H1 (cell line): Measurements from ENCODE around the gene SMIM5. TPM values are rescaled to one million over a fixed set of nuclear protein-coding genes. Genes with fewer than 3 reads are reported as not detected.

Source experiments
- ASH2L ChIP-seq: fragments of 200-600, 300-600 bp; sonication (generic); IDR thresholded peaks from one replicate; pipeline ENCODE4 v1.7.1; 2017; ENCODE audit warnings: low read length
- BACH1 ChIP-seq: IDR thresholded peaks from 2 replicates; pipeline ENCODE4 v1.6.1; 2012; ENCODE audit warnings: low read length, improper control_type of control experiment
- CBX5 ChIP-seq: fragments of 300-800, 300-1000 bp; sonication (generic); IDR thresholded peaks from 2 replicates; pipeline ENCODE4 v1.7.1; 2016; ENCODE audit warnings: antibody characterized with exemption, low read length, low read depth
- FOSL1 ChIP-seq: IDR thresholded peaks from 2 replicates; pipeline ENCODE4 v1.6.1; 2011; ENCODE audit warnings: mild to moderate bottlenecking, low read depth, low read length, moderate library complexity; ENCODE audit not compliant: insufficient read depth
- MAFK ChIP-seq: IDR thresholded peaks from 2 replicates; pipeline ENCODE4 v1.6.1; 2012; ENCODE audit warnings: low read depth, mild to moderate bottlenecking, improper control_type of control experiment, low read length
- RAD21 ChIP-seq, 2 experiments: IDR thresholded peaks in 1 of 2; conservative IDR thresholded peaks in 1 of 2; 2 replicates each; pipeline ENCODE4 v1.6.1; 2011; ENCODE audit warnings: low read depth in 2 of 2, low read length in 2 of 2, improper control_type of control experiment in 1 of 2, inconsistent platforms in 1 of 2, mild to moderate bottlenecking in 1 of 2, moderate library complexity in 1 of 2
- RXRA ChIP-seq: IDR thresholded peaks from 2 replicates; pipeline ENCODE4 v1.6.1; 2011; ENCODE audit warnings: low read depth, mild to moderate bottlenecking, low read length, moderate library complexity; ENCODE audit not compliant: insufficient read depth
- SP2 ChIP-seq: IDR thresholded peaks from 2 replicates; pipeline ENCODE4 v1.6.1; 2012; ENCODE audit warnings: mild to moderate bottlenecking, low read length, inconsistent platforms
- polyA plus RNA-seq, 7 experiments: library from polyadenylated mRNA; depleted of rRNA in 3 of 7; stranded (reverse) in 5 of 7; unstranded in 2 of 7; fragments of >200 nt in 5 of 7; fragments of 200-250 nt in 2 of 7; gene quantifications; 1 replicate in 5 of 7; 2 replicates in 1 of 7; 4 replicates in 1 of 7; pipeline versions ENCODE4 v1.2.1 to v1.2.3, GENCODE V29; 2011 to 2013; ENCODE audit warnings: missing spikeins in 2 of 7, mixed read lengths in 2 of 7
- total RNA-seq: library from RNA; stranded (reverse); fragmentation: NEBNext Ultra II Directional; extraction: Animal tissue kit (Norgen Biotek cat#: 25700); gene quantifications from 2 replicates; pipeline ENCODE4 v1.2.1, GENCODE V29; 2021
- TF ChIP-seq, protein P1 (sequence below): fragments of 300-600 bp; sonication (generic); IDR thresholded peaks from 2 replicates; pipeline ENCODE4 v1.7.1; 2012; ENCODE audit warnings: low read length, moderate library complexity, mild to moderate bottlenecking, inconsistent platforms; ENCODE audit not compliant: insufficient replicate concordance

SMIM5 gene
- total and polyA plus RNA-seq, 2 of the 8 experiments (the other 6 are each of a cell fraction or from before 2014, with no cell fraction given): not detected

DNA sequence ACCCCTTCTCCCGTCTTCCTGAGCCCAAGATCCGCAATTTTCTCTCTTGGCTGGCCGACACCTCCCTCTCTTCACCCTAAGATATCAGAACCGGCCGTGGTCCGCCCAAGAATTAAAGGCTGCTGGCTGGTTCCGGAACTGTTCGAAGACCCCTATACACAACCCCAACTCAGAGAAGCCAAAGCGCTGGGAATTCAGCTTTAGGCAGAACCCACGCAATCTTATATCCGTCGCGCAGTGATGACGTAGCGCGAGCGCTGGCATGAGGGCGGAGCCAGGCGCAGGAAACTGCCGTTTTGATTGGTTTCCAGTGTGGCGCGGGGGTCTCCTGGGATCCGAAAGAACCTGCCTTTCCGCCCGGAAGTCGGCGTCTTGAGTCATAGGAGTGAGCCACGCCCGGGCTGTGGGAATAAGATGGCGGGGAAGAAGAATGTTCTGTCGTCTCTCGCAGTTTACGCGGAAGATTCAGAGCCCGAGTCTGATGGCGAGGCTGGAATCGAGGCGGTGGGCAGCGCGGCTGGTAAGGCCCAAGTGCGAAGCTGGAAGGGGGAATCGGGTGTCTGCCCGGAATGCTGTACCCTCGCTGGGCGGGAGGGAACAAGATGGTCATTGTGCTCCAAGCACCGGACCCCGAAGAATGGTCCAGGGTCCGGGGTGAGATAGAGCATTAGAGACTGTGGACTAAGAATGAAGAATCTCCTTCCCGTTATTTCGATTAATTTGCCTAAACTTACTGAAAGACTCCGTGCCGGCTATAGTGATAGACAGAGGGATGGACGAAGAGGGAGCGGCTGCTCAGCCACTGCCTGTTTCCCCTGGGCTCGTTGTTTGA lies 33.9 kb downstream of the SMIM5 start, which contains the start of the genes RECQL5 and SAP30BP (continued):
- TF ChIP-seq, protein P1, sequence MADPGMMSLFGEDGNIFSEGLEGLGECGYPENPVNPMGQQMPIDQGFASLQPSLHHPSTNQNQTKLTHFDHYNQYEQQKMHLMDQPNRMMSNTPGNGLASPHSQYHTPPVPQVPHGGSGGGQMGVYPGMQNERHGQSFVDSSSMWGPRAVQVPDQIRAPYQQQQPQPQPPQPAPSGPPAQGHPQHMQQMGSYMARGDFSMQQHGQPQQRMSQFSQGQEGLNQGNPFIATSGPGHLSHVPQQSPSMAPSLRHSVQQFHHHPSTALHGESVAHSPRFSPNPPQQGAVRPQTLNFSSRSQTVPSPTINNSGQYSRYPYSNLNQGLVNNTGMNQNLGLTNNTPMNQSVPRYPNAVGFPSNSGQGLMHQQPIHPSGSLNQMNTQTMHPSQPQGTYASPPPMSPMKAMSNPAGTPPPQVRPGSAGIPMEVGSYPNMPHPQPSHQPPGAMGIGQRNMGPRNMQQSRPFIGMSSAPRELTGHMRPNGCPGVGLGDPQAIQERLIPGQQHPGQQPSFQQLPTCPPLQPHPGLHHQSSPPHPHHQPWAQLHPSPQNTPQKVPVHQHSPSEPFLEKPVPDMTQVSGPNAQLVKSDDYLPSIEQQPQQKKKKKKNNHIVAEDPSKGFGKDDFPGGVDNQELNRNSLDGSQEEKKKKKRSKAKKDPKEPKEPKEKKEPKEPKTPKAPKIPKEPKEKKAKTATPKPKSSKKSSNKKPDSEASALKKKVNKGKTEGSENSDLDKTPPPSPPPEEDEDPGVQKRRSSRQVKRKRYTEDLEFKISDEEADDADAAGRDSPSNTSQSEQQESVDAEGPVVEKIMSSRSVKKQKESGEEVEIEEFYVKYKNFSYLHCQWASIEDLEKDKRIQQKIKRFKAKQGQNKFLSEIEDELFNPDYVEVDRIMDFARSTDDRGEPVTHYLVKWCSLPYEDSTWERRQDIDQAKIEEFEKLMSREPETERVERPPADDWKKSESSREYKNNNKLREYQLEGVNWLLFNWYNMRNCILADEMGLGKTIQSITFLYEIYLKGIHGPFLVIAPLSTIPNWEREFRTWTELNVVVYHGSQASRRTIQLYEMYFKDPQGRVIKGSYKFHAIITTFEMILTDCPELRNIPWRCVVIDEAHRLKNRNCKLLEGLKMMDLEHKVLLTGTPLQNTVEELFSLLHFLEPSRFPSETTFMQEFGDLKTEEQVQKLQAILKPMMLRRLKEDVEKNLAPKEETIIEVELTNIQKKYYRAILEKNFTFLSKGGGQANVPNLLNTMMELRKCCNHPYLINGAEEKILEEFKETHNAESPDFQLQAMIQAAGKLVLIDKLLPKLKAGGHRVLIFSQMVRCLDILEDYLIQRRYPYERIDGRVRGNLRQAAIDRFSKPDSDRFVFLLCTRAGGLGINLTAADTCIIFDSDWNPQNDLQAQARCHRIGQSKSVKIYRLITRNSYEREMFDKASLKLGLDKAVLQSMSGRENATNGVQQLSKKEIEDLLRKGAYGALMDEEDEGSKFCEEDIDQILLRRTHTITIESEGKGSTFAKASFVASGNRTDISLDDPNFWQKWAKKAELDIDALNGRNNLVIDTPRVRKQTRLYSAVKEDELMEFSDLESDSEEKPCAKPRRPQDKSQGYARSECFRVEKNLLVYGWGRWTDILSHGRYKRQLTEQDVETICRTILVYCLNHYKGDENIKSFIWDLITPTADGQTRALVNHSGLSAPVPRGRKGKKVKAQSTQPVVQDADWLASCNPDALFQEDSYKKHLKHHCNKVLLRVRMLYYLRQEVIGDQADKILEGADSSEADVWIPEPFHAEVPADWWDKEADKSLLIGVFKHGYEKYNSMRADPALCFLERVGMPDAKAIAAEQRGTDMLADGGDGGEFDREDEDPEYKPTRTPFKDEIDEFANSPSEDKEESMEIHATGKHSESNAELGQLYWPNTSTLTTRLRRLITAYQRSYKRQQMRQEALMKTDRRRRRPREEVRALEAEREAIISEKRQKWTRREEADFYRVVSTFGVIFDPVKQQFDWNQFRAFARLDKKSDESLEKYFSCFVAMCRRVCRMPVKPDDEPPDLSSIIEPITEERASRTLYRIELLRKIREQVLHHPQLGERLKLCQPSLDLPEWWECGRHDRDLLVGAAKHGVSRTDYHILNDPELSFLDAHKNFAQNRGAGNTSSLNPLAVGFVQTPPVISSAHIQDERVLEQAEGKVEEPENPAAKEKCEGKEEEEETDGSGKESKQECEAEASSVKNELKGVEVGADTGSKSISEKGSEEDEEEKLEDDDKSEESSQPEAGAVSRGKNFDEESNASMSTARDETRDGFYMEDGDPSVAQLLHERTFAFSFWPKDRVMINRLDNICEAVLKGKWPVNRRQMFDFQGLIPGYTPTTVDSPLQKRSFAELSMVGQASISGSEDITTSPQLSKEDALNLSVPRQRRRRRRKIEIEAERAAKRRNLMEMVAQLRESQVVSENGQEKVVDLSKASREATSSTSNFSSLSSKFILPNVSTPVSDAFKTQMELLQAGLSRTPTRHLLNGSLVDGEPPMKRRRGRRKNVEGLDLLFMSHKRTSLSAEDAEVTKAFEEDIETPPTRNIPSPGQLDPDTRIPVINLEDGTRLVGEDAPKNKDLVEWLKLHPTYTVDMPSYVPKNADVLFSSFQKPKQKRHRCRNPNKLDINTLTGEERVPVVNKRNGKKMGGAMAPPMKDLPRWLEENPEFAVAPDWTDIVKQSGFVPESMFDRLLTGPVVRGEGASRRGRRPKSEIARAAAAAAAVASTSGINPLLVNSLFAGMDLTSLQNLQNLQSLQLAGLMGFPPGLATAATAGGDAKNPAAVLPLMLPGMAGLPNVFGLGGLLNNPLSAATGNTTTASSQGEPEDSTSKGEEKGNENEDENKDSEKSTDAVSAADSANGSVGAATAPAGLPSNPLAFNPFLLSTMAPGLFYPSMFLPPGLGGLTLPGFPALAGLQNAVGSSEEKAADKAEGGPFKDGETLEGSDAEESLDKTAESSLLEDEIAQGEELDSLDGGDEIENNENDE: no peak
- TF ChIP-seq BACH1: no peak
- TF ChIP-seq CBX5: no peak
- peak; percentile 87 for TF ChIP-seq ASH2L
- TF ChIP-seq RXRA: no peak
- TF ChIP-seq SP2: no peak
- TF ChIP-seq FOSL1: no peak
- no peak for TF ChIP-seq MAFK
- no peak for TF ChIP-seq RAD21 (IDR thresholded peaks at IDR 0.05 in 1 of 2, conservative IDR thresholded peaks at IDR 0.05 in 1 of 2; ENCODE audit: low read depth in 2 of 2, low read length in 2 of 2)
